HEK293T (cell line): ENCODE data around the gene YOD1.

ENCODE experiments used
- ELF4 ChIP-seq: fragments of 450-650 bp; IDR thresholded peaks from 2 replicates; pipeline ENCODE4 v1.6.1; 2017; ENCODE audit warnings: antibody characterized with exemption
- FOXA1 ChIP-seq: fragments of 450-650 bp; IDR thresholded peaks from 2 replicates; pipeline ENCODE4 v1.6.1; 2016; ENCODE audit warnings: mild to moderate bottlenecking
- NFRKB ChIP-seq: fragments of 450-650 bp; IDR thresholded peaks from 2 replicates; pipeline ENCODE4 v1.6.1; 2016; ENCODE audit warnings: mild to moderate bottlenecking, moderate library complexity
- SP1 ChIP-seq: fragments of 450-650 bp; IDR thresholded peaks from 2 replicates; pipeline ENCODE4 v1.6.1; 2017
- TARDBP ChIP-seq: fragments of 450-650 bp; IDR thresholded peaks from 2 replicates; pipeline ENCODE4 v1.6.1; 2016

- TF ChIP-seq ELF4 (no peak), FOXA1 (no peak), SP1 (no peak), NFRKB (no peak), TARDBP (no peak)
Observed at GRCh38 chr1:207054491-207054890, 3.5 kb upstream of the YOD1 start.
